ENCODE results near the gene SLC51A.
"Not testable (repeated sequence)": the region's sequence is repeated elsewhere in the genome, so short reads cannot be mapped to it uniquely, and the experiment has no call there.

DNA sequence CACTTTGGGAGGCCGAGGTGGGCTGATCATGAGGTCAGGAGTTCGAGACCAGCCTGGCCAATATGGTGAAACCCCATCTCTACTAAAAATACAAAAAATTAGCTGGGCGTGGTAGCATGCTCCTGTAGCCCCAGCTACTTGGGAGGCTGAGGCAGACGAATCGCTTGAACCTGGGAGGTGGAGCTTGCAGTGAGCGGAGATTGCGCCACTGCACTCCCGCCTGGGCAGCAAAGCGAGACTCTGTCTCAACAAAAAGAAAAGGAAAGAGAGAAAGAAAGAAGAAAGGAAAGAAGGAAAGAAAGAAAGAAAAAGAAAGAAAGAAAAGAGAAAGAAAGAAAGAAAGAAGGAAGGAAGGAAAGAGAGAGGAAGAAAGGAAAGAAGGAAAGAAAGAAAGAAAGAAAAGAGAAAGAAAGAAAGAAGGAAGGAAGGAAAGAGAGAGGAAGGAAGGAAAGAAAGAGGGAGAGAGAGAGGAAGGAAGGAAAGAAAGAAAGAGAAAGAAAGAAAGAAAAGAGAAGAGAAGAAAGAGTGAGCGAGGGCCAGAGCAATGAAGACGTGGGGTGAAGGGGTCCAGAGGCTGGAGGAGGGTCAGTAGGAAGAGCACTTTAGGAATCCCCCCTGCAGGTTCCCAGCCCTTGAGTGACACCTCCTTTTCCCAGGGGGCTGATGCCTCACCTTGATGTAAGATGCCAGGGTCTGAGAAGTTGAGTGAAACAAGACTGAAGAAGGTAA is 6.2 kb upstream of the SLC51A start:
- TF ChIP-seq, protein P1, sequence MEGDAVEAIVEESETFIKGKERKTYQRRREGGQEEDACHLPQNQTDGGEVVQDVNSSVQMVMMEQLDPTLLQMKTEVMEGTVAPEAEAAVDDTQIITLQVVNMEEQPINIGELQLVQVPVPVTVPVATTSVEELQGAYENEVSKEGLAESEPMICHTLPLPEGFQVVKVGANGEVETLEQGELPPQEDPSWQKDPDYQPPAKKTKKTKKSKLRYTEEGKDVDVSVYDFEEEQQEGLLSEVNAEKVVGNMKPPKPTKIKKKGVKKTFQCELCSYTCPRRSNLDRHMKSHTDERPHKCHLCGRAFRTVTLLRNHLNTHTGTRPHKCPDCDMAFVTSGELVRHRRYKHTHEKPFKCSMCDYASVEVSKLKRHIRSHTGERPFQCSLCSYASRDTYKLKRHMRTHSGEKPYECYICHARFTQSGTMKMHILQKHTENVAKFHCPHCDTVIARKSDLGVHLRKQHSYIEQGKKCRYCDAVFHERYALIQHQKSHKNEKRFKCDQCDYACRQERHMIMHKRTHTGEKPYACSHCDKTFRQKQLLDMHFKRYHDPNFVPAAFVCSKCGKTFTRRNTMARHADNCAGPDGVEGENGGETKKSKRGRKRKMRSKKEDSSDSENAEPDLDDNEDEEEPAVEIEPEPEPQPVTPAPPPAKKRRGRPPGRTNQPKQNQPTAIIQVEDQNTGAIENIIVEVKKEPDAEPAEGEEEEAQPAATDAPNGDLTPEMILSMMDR (IDR thresholded peaks at IDR 0.05 in 8 of 11, conservative IDR thresholded peaks at IDR 0.05 in 3 of 11) = not testable (repeated sequence)
- TF ChIP-seq POLR2A, POLR2AphosphoS5 (IDR thresholded peaks at IDR 0.05): not testable (repeated sequence)

All from spleen (tissue), 7 donors.